ENCODE measurements around the gene NTRK1.
"Not testable (repeated sequence)": the region's sequence is repeated elsewhere in the genome, so short reads cannot be mapped to it uniquely, and the experiment has no call there.

NTRK1 gene

DNA sequence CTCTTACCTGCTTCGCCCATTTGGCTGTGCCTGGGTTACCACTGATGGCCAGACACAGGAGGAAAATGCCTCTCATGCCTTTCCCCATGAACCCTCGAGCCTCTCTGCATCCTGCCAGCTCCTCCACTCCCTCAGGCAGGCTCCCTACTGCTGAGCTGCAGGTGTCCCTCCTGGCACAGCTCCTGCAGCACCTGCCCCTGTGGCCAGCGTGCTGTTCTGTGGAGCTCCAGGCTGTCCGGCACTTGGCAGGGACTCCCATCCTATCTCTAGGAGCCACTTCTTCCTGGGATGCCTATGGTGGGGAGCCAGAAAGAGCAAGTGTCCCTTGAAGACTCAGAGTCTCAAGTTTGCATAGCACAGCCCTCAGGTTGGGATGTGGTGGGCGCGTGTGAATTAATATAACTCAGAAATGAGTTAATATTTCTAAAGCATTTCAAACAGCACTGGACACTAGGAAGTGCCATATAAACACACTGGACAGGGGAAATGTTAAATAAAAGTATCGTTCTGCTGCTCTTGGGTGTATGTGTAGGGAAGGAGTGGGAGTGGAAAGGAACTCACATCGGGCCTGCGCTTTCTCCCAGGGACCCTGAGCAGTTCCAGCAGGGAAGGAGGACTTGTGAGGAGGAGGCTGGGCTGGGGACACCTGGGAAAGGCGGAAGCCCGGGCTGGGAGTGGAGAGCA is 62.5 kb downstream of the NTRK1 start:
- DNase-seq: no peak

- no peak for DNase-seq
Measured at GRCh38 chr1:156923670-156924477, 63.2 kb downstream of the NTRK1 start.

DNA sequence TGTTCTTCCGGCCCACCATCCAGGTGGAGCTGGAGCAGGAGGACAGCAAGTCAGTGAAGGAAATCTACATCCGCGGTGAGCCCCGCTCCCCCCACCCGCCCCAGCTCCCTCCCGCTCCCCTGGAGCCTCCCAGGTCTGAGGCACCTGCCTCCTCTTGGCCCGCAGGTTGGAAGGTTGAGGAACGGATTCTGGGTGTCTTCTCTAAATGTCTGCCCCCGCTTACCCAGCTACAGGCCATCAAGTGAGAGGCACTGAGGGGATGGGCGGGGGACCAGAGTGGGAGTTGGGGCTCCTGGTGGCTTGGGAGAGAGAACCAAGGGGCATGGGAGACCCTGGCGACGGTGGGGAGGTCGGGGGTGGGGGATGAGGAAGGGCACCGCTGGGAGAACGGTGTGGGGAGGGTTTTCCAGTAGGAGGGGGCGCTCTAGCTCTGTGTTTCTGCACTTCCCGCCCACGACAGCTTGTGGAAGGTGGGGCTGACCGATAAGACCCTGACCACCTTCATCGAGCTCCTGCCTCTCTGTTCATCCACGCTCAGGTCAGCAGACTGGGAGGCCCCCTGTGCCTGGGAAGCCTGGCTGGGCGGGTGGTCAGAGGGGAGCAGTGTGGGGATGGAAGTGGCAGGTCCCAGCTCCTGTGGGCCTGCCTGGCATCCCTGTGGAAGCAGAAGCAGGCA is 64.0 kb downstream of the NTRK1 start:
- DNase-seq: no peak

DNA sequence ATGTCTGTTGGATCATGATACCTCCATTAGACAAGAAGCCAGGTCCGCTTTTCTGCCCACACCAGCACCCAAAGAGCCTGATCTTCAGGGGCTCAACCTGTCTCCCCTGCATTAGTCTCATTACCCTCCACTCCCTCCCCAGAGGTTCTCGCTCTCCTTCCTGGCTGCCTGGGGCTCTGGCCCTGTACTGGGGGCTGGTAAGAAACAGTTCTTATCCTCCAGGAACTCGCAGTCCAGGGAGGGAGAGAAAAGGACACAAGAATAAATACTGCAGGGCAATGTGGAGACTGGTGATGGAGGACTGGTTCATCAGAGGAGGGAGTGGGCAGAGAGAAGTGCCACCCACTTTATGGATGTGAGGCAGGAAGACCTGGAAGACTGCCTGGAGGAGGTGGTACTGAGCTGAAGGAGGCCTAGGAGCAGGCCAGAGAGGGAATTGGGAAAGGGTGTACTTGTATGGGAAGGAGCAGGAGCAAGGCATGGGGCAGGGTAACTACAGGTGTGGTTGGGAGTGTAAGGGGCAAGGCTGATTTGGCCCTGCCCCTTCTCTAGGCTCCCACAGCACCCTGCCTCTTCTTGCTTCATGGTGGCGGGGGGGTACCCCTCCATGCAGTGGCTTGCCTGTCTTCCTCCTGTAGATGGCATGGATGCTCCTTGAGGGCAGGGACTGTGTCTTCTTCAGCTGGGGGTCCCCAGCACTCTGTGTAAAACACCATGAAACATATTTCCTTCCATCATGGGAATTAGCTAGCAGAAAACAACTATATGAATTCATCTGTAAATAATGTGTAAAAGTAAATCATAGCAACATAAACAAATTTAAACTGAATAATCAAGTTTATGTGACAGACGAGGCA is 64.7 kb downstream of the NTRK1 start:
- no peak for DNase-seq

DNA sequence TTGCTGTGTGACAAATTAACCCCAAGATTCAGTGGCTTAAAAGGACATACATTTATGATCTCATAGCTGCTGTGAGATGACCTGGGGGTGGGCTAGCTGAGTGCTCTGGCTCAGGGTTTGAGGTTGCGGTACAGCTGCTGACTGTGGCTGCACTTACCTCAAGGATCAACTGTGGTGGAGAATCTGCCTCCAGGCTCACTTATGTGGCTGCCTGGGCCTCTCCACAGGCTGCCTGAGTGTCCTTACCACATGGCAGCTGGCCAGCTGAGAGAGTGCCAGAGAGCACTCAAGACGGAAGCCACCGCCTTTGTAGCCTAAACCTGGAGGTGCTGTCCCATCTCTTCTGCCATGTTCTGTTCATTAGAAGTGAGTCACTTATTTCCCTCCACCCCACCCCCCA is 65.5 kb downstream of the NTRK1 start:
- no peak for DNase-seq

GRCh38 chr1:156926695-156927094 is 66.0 kb downstream of the NTRK1 start:
- DNase-seq: not testable (repeated sequence)

GRCh38 chr1:156927215-156928042 is 66.8 kb downstream of the NTRK1 start:
- DNase-seq: no peak

DNA sequence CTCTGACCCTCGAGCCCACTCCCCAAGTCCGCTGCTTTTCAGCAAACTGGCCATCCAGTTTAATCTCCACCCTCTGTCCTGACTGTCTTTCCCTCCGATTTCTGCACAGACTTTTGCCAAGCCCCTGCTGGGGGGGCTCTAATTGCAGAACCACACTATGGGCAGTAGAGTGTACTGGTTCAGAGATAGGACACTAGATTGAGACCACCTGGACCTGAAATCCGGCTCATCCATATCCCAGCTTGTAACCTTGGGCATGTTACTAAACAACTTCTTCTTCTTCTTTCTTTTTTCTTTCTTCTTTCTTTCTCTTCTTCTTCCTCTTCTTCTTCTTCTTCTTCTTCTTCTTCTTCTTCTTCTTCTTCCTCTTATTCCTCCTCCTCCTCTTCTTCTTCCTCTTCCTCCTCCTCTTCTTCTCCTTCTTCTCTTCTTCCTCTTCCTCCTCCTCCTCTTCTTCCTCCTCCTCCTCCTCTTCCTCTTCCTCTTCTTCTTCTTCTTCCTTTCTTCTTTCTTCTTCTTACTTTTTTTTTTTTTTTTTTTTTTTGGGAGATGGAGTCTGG is 67.5 kb downstream of the NTRK1 start:
- no peak for DNase-seq

GRCh38 chr1:156929596-156930238 is 69.1 kb downstream of the NTRK1 start:
- DNase-seq: no peak

- DNase-seq: no peak
Measured at GRCh38 chr1:156930483-156930882, 69.8 kb downstream of the NTRK1 start.
